Activated CD4-positive, alpha-beta T cell treated with anti-CD3 and anti-CD28 coated beads for 4 hours (primary cell): ENCODE results near the gene OR51E2.
"Not testable (repeated sequence)": the region's sequence is repeated elsewhere in the genome, so short reads cannot be mapped to it uniquely, and the experiment has no call there.

Source experiments
- DNase-seq, 2 donors: peaks; one replicate each; pipeline ENCODE4 v3.0.0-alpha.2; 2020

The OR51E2 gene

DNA sequence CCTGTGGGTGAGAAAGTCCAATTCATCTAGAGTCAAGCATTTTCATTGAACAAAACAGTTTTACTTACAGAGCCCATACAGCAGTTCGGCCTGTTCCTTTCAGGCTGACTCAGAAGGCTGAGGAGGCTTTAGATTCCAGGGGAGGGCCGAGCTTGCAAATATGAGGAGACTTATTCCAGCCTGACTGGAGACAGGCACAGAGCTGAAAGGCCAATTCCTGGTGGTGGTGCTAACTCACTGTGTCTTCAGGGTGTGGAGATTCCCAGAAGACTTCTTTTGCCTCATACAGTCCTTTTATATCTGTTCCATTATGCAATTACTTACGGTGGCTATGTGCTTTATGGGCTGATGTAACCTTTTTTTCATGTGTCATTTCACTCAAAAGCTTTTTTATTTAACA, at the start of gene OR51E2:
Gene OR51E2 (minus strand): TSS at position 269 of the 400 bp plus-strand sequence. CDS start 15,142 bp downstream, outside the sequence.
- no peak for DNase-seq

DNA sequence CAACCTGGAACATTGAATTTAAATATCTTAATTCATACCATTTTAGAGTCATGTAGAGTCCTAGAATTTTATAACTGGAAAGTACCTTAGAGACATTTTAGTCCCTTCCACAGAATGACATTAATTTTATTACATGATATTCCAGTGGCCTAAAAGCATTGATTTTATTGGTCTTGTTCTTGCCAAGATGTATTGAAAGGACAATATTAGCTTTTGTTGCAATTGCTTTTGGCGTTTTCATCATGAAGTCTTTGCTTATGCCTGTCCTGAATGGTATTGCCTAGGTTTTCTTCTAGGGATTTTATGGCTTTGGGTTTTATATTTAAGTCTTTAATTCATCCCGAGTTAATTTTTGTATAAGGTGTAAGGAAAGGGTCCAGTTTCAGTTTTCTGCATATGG, 43.1 kb upstream of the OR51E2 start:
- DNase-seq = no peak

- DNase-seq = no peak
Measured at GRCh38 chr11:4727171-4727570, 29.5 kb upstream of the OR51E2 start.

DNA sequence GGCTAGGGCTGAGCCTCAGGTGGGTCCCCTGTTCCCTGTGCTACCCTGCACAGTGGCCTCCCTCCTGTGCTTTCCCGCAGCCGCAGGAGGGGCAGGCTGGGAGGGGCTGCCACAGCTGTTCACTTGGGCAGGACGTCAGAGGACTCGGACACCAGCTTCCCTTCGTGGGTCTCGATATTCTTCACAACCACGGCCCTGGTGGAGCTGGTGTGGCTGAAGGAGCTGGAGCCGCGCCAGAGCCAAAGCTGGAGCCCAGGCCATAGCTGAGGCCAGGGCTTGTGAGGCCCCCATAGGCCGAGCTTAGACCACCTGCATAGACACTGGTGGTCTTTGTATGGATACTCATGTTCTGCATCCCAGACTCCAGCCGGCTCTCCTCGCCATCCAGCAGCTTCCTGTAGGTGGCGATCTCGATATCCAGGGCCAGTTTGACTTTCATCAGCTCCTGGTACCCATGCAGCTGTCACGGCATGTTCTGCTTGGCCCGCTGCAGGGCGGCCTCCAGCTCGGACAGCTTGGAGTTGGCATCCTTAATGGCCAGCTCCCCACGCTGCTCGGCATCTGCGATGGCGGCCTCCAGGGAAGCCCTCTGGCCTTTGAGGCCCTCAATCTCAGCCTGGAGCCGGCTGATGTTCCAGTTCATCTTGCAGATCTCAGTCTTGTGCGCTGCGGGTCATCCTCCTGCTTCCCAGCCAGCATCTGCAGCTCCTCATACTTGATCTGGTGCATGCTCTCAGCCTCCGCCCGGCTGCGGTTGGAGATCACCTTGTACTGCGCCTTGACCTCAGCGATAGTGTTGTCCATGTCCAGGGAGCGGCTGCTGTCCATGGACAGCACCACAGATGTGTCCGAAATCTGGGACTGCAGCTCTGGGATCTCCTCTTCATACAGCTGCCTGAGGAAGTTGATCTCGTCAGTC, 25.2 kb upstream of the OR51E2 start:
- not testable (repeated sequence) for DNase-seq

DNA sequence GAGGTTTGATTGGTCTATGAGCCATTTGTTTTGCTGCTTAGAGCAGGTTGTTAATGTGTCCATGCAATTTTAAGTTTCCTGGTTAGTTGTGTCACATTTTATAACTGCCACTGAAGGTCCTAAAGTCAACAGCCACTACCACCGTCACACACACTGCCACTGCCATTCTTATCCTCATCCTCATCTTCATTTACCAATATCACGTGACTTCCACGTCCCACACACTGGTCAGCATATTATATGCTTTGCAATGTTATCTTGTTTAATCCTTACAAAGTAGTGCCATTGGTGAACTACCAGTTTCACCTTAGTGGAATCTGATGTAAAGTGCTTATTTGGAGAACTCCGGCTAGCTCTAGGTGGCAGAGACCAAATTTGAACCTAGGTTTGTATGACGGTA, 16.6 kb upstream of the OR51E2 start:
- no peak for DNase-seq

DNA sequence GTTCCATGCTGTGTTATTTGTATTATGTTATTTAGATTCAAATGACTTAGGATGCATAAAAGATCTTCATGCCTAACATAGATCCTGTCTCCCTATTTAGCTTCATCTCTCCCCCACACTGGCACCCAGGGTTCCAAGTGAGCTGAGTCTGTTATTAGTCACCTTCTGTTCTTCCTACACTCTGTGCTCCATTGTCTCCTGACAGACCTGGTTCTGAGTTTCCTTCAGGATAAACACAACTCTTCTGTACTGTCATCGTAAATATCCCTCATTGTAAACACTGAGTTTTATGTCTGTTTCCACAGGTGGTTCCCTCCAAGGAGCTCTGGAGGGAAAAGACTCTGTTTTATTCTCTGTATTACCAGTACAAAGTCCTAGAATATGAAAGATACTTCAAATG, 15.6 kb upstream of the OR51E2 start:
- no peak for DNase-seq

DNA sequence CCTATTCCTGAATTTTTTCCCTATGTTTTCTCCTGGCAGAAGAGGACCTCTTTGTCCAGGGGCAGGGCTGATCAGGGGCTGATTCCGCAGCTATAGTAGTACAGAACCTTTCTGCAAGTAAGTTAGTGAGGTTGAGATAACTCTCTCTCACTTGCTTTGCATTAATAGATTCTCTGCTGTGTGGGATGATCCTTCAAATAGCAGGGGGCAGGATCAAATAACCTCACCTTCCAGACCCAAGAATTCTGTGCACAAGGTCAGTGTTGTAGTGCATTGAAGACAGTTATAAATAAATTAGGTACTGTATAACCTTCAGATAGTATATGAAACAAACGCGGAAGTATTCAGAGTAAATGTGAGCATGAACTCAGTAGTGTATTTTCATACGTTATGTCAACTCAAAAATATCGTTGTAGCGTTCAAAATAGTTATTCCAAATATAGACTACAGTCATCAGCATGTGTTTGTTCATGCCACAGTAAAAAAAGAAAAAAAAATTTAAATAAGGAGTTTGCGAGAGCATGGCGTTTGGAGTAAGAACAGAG, 7.2 kb upstream of the OR51E2 start:
- DNase-seq = no peak

DNA sequence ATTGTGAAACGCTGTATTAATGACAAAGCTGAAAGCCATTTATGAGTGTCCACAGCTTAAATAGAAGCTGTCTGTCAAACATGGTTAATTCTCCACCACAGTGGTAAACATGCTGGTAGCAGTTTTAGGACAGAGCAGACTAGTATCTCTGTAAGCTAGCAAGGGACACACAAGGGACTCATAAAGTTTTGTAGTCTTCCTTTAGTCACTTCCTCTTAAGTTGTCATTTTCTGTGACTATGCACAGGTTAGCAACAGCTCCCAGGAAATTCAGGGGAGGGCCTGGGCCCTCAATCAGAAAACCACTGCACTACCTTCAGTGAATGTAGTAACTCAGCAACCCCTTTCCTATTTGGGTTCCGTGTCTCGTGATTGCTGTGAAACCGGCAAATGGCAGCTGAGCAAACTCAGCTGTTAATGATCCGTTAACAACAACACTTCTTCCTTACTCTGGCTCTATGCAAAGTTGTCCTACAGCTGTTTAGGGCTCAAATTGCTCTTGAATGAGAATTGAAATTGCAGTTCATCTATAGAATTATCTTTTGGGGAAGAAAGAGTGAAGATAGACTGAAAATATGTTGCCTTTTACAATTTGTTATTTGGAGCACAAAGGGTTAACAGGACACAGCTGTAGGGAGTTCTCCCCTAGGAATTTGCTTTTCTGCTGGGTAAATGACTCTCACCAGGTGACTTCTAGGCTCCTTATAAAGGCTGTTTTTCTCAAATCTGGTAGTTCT, 6.6 kb upstream of the OR51E2 start, which contains the start of gene MMP26:
Gene MMP26 (plus strand): TSS at position 731 of the 736 bp plus-strand sequence.
- no peak for DNase-seq

DNA sequence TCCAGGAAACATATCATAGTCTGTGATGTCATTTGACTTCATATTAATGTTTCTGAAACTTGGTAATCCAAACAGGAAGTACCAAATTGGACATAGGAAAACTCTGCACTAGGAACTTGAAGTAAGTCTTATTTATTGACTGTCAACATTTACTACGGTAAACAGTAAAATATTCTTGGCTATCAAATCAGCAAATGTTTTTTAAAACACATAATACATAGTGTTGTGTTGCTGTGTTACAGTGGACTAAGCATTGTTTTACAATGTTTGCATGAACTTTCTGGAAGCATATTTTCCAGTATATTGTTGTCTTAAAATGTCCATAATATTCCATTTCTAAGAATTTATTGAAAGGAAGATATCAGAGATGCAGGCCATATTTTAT, 2.8 kb upstream of the OR51E2 start:
- no peak for DNase-seq

GRCh38 chr11:4699697-4700435, 2.2 kb upstream of the OR51E2 start:
- no peak for DNase-seq

GRCh38 chr11:4695442-4695841, 2.2 kb downstream of the OR51E2 start:
- DNase-seq = no peak

GRCh38 chr11:4684631-4685285, 12.9 kb downstream of the OR51E2 start:
- no peak for DNase-seq

DNA sequence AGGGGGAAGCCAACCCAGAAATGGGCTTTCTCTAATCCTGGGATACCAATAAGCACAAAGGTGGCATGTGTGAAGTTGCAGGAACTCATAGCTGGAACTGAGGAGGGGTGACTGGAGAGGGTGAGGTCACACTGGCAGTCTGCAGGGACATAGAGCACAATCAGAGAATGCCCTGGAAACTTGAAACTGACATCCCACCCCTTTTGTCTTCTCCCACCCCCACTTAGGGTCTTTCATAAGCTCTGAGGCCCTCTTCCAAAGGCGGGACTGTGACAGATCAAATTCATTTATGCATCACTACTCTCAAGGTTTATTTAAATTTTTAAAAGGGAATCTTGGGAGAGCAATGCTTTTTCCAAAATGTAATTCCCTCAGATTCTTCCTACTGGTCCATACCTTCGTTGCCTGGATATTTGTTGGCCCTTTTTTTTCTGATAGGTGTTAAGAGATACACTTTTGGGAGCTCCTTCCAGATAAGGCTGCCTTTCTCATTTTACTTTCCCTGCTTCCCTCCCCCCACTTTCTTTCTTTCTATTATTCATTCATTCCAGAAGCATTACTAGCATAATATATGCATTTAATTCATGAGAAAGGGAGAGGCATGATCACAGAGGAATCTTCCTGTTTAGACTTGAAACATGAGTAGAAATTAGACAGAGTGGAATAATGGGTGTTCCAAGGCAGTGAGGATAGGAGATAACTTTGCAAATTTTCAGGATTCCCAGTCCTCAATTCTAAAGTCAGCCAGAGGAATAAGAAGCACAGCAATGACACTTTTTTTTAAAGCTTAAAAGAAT, 14.8 kb downstream of the OR51E2 start:
- no peak for DNase-seq

GRCh38 chr11:4680341-4680740, 17.3 kb downstream of the OR51E2 start:
- DNase-seq = no peak

- no peak for DNase-seq
Measured at GRCh38 chr11:4677948-4678347, 19.7 kb downstream of the OR51E2 start.

DNA sequence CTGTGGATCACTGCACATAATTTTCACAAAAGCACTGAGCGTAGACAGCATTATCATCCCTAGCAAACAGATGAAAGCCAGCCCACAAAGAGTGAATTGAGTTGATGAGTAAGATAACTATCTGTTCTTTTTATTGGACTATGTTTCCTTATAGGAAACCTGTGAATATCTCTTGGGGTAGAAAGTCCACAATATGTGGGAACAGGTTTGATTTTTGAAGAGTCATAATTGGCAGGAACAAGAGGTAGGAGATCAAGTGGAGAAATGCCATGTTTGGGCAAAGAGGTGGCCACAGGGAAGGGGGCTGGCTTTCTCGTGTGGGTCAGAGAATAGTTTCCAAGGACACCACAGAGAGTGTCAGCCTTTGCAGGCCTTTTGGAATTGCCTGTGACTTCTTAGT, 23.9 kb downstream of the OR51E2 start:
- no peak for DNase-seq

DNA sequence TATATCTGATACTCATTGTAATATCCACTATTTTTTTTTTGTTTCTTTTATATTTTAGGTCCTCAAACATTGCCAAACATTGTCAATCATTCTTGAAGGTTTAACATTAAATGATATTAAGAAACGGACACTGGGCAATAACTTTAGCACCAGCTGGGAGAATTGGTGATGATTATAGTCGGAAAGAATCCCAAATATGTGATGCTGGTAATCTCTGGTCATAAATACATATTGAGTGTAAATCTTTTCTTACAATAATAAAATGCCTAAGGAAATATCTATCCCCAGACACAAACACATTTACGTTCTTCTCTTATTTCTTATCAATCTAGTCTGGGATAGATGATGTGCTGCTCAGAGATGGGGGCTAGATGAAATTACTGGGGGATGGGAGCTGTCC, 25.2 kb downstream of the OR51E2 start:
- no peak for DNase-seq

DNA sequence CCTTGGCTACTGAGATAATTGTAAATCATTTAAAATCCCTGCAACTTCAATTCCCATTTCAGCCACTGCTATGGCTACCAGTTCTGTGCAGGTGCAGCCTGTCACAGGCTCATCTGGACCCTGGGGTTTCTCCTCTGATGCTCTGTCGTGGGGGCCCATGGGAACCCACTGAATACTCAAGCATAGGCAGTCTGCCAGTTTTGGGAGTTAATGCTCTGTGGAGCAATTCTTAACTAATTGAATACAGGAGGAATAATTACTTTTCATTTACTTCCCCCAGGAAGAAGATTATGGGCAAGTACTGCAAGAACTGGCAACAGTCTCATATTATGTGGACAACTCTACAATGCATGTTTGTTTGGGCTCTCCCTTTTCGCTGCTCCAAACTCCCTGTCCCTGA, 25.9 kb downstream of the OR51E2 start:
- DNase-seq = no peak

DNA sequence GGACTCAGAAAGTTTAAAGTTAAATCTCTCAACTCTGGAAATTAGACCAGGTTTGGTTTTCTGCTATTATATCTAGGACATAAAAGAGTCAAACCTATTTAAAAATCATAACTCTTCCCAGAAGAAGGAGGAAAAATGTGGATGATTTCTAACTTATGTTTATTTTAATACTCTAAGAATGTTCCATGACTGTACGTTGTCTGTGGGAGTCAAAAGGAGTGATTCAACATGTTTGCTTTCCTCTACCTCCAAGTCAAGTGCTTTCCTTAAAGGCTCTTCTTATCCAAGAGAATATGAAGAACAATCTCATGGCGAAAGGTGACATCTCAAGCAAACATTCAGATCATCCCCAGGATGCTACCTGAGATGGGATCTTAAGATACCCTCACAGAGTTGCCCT, 32.2 kb downstream of the OR51E2 start:
- DNase-seq = no peak

- DNase-seq = no peak
Measured at GRCh38 chr11:4664786-4665185, 32.9 kb downstream of the OR51E2 start.

- DNase-seq = no peak
Measured at GRCh38 chr11:4664183-4664582, 33.5 kb downstream of the OR51E2 start.

DNA sequence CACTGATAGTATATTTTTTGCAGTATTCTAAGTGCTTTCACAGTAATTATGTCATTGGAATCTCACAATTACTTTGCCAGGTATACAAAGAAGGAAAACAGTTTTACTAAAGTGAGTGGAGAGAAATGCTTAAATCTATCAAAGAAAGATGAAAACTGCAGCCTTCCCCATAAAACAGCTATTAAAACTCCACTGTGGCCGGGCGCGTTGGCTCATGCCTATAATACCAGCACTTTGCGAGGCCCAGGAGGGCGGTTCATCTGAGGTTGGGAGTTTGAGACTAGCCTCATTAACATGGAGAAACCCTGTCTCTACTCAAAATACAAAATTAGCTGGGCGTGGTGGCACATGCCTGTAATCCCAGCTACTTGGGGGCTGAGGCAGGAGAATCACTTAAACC, 34.8 kb downstream of the OR51E2 start:
- DNase-seq = no peak
